Measurements from ENCODE around the gene SPSB2.
"Not testable (repeated sequence)": the region's sequence is repeated elsewhere in the genome, so short reads cannot be mapped to it uniquely, and the experiment has no call there.

- not testable (repeated sequence) for TF ChIP-seq POLR2A, CTCF, POLR2AphosphoS5, EP300 (IDR thresholded peaks at IDR 0.05)
Observed at GRCh38 chr12:6874015-6874368, 889 bp upstream of the SPSB2 start.
